ENCODE data around the gene CELF2.
A peak's percentile ranks its signal among the peaks of the same experiment; 100 is the strongest.

CELF2 gene

GRCh38 chr10:11159543-11160215, 142.0 kb downstream of the CELF2 start:
- no peaks in the 10 kb centered on the region for H3K9me3 Mint-ChIP-seq
- no peaks in the 10 kb centered on the region for H3K36me3 Mint-ChIP-seq (ENCODE audit: low read depth)
- H3K4me1 Mint-ChIP-seq (ENCODE audit: low read depth), result peaks cover 89% of the 10 kb centered on the region
- DNase-seq, result no peak
- no peaks in the 10 kb centered on the region for H3K27me3 Mint-ChIP-seq
- H3K4me3 Mint-ChIP-seq, result no peak overlapping the region
- H3K27ac Mint-ChIP-seq, result no peak overlapping the region

GRCh38 chr10:11161096-11161495, 143.4 kb downstream of the CELF2 start:
- peaks cover 78% of the 10 kb centered on the region for H3K4me1 Mint-ChIP-seq (ENCODE audit: low read depth)
- H3K27me3 Mint-ChIP-seq, result no peaks in the 10 kb centered on the region
- H3K4me3 Mint-ChIP-seq, result no peak overlapping the region
- peak overlapping the region; percentile 98 for H3K27ac Mint-ChIP-seq
- H3K36me3 Mint-ChIP-seq (ENCODE audit: low read depth), result peaks cover 5% of the 10 kb centered on the region
- DNase-seq, result no peak
- no peaks in the 10 kb centered on the region for H3K9me3 Mint-ChIP-seq

GRCh38 chr10:11161910-11162309, 144.2 kb downstream of the CELF2 start:
- Mint-ChIP-seq H3K9me3 (no peaks in the 10 kb centered on the region), H3K4me3 (no peak overlapping the region), H3K36me3 (ENCODE audit: low read depth) (peaks cover 5% of the 10 kb centered on the region), H3K27me3 (no peaks in the 10 kb centered on the region), H3K4me1 (ENCODE audit: low read depth) (peaks cover 70% of the 10 kb centered on the region), H3K27ac (peak overlapping the region; percentile 98)
- no peak for DNase-seq

GRCh38 chr10:11162828-11163599, 145.3 kb downstream of the CELF2 start:
- Mint-ChIP-seq H3K36me3 (ENCODE audit: low read depth) (peaks cover 5% of the 10 kb centered on the region), H3K27ac (peak overlapping the region; percentile 98), H3K4me1 (ENCODE audit: low read depth) (peaks cover 66% of the 10 kb centered on the region), H3K4me3 (no peak overlapping the region), H3K9me3 (no peaks in the 10 kb centered on the region), H3K27me3 (no peaks in the 10 kb centered on the region)
- DNase-seq, result peak; percentile 67

- Mint-ChIP-seq H3K27ac (peak overlapping the region; percentile 98), H3K4me1 (ENCODE audit: low read depth) (peaks cover 58% of the 10 kb centered on the region), H3K27me3 (no peaks in the 10 kb centered on the region), H3K4me3 (no peak overlapping the region), H3K36me3 (ENCODE audit: low read depth) (peaks cover 5% of the 10 kb centered on the region), H3K9me3 (no peaks in the 10 kb centered on the region)
- DNase-seq, result no peak
Observed at GRCh38 chr10:11163780-11164550, 146.3 kb downstream of the CELF2 start.

GRCh38 chr10:11164551-11164802, 146.8 kb downstream of the CELF2 start:
- Mint-ChIP-seq H3K27me3 (no peaks in the 10 kb centered on the region), H3K4me1 (ENCODE audit: low read depth) (peaks cover 56% of the 10 kb centered on the region), H3K4me3 (no peak overlapping the region), H3K9me3 (no peaks in the 10 kb centered on the region), H3K36me3 (ENCODE audit: low read depth) (peaks cover 5% of the 10 kb centered on the region), H3K27ac (peak overlapping the region; percentile 98)
- no peak for DNase-seq

GRCh38 chr10:11164803-11165590, 147.3 kb downstream of the CELF2 start:
- Mint-ChIP-seq H3K4me3 (no peak overlapping the region), H3K36me3 (ENCODE audit: low read depth) (peaks cover 5% of the 10 kb centered on the region)

GRCh38 chr10:11165591-11166543, 148.2 kb downstream of the CELF2 start:
- Mint-ChIP-seq H3K27ac (peak overlapping the region; percentile 98), H3K4me1 (ENCODE audit: low read depth) (peaks cover 44% of the 10 kb centered on the region), H3K27me3 (no peaks in the 10 kb centered on the region), H3K9me3 (no peaks in the 10 kb centered on the region), H3K36me3 (ENCODE audit: low read depth) (peaks cover 5% of the 10 kb centered on the region), H3K4me3 (no peak overlapping the region)
- DNase-seq, result peak; percentile 79

More at GRCh38 chr10:11164803-11165590, 147.3 kb downstream of the CELF2 start:
- H3K9me3 Mint-ChIP-seq, result no peaks in the 10 kb centered on the region
- H3K27me3 Mint-ChIP-seq, result no peaks in the 10 kb centered on the region
- DNase-seq, result peak; percentile 85
- H3K27ac Mint-ChIP-seq, result peak overlapping the region; percentile 98
- H3K4me1 Mint-ChIP-seq (ENCODE audit: low read depth), result peaks cover 51% of the 10 kb centered on the region

- Mint-ChIP-seq H3K27ac (no peak overlapping the region), H3K27me3 (no peaks in the 10 kb centered on the region), H3K4me3 (no peak overlapping the region), H3K4me1 (ENCODE audit: low read depth) (peaks cover 38% of the 10 kb centered on the region), H3K9me3 (no peaks in the 10 kb centered on the region), H3K36me3 (ENCODE audit: low read depth) (peaks cover 5% of the 10 kb centered on the region)
- DNase-seq, result no peak
Observed at GRCh38 chr10:11166550-11166949, 148.9 kb downstream of the CELF2 start.

- no peaks in the 10 kb centered on the region for H3K9me3 Mint-ChIP-seq
- peaks cover 31% of the 10 kb centered on the region for H3K4me1 Mint-ChIP-seq (ENCODE audit: low read depth)
- H3K27ac Mint-ChIP-seq, result no peak overlapping the region
- DNase-seq, result no peak
- H3K27me3 Mint-ChIP-seq, result no peaks in the 10 kb centered on the region
- H3K4me3 Mint-ChIP-seq, result no peak overlapping the region
- peaks cover 5% of the 10 kb centered on the region for H3K36me3 Mint-ChIP-seq (ENCODE audit: low read depth)
Observed at GRCh38 chr10:11167233-11167966, 149.7 kb downstream of the CELF2 start.

GRCh38 chr10:11168423-11169090, 150.9 kb downstream of the CELF2 start:
- DNase-seq, result no peak
- H3K27ac Mint-ChIP-seq, result no peak overlapping the region
- no peak overlapping the region for H3K4me3 Mint-ChIP-seq
- H3K9me3 Mint-ChIP-seq, result no peaks in the 10 kb centered on the region
- no peaks in the 10 kb centered on the region for H3K27me3 Mint-ChIP-seq
- H3K36me3 Mint-ChIP-seq (ENCODE audit: low read depth), result peaks cover 5% of the 10 kb centered on the region
- H3K4me1 Mint-ChIP-seq (ENCODE audit: low read depth), result peaks cover 31% of the 10 kb centered on the region

GRCh38 chr10:11169976-11170375, 152.3 kb downstream of the CELF2 start:
- peaks cover 5% of the 10 kb centered on the region for H3K36me3 Mint-ChIP-seq (ENCODE audit: low read depth)
- H3K27me3 Mint-ChIP-seq, result no peaks in the 10 kb centered on the region
- H3K4me3 Mint-ChIP-seq, result no peak overlapping the region
- no peaks in the 10 kb centered on the region for H3K9me3 Mint-ChIP-seq
- no peak for DNase-seq
- H3K27ac Mint-ChIP-seq, result no peak overlapping the region
- peaks cover 33% of the 10 kb centered on the region for H3K4me1 Mint-ChIP-seq (ENCODE audit: low read depth)

Data from activated T-cell treated with anti-CD3 and anti-CD28 coated beads, Interleukin-2, amount 50 U/mL, for 24 hours (primary cell).